ENCODE data around the gene RUFY1.
"Not testable (repeated sequence)": the region's sequence is repeated elsewhere in the genome, so short reads cannot be mapped to it uniquely, and the experiment has no call there.

The RUFY1 gene, protein sequence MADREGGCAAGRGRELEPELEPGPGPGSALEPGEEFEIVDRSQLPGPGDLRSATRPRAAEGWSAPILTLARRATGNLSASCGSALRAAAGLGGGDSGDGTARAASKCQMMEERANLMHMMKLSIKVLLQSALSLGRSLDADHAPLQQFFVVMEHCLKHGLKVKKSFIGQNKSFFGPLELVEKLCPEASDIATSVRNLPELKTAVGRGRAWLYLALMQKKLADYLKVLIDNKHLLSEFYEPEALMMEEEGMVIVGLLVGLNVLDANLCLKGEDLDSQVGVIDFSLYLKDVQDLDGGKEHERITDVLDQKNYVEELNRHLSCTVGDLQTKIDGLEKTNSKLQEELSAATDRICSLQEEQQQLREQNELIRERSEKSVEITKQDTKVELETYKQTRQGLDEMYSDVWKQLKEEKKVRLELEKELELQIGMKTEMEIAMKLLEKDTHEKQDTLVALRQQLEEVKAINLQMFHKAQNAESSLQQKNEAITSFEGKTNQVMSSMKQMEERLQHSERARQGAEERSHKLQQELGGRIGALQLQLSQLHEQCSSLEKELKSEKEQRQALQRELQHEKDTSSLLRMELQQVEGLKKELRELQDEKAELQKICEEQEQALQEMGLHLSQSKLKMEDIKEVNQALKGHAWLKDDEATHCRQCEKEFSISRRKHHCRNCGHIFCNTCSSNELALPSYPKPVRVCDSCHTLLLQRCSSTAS

DNA sequence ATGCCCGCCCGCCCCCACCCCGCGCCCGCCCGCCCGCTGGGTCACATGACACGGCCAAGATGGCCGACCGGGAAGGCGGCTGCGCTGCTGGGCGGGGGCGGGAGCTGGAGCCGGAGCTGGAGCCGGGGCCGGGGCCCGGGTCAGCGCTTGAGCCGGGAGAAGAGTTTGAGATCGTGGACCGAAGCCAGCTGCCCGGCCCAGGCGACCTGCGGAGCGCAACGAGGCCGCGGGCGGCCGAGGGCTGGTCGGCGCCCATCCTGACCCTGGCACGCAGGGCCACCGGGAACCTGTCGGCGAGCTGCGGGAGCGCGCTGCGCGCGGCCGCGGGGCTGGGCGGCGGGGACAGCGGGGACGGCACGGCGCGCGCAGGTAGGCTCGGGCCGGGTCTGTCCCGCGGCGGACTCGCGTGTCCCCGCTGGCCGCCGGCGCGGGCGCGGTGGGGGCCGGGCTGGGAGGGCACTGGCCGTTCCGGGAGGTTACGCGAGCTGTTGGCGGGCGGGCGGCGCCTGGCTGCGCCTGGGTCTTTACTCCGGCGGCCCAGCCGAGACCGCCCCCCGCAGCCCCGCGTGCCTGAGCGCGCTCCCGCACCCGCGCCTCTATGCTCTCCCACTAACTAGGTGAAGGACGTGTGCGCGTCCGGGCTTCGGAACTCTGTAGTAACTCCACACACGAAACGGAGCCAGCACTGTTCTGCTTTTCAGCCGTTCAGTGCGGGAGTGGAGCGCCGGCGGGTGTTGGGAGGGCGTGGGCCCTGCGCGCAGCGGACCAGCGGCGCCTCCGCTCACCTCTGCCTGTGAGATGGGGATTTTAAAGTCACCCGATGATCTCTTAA is at the start of gene RUFY1:
RUFY1 (plus strand) TSS at position 44 of the 832 bp plus-strand sequence; CDS start at position 60, 16 bp downstream.
- DNase-seq, result peak; percentile 80

DNA sequence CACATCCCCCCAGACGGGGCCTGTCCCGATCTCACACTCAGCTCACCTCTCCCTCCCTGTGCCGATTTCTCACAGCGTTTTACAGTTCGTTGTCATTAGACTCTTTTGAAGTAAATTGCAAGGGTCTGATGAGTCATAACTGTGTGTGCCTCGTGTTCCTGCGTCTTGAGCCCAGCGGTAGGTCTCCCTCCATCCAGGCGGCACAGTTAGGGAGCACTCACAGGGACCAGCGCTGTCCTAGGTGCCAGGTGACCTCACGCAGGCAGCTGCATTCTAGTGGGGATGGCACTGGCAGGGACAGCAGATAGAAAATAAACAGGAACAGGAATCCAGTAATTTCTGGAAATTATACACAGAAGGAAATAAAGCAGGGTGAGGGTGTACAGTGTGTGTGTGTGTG is 48.4 kb upstream of the RUFY1 start:
- DNase-seq, result not testable (repeated sequence)

DNA sequence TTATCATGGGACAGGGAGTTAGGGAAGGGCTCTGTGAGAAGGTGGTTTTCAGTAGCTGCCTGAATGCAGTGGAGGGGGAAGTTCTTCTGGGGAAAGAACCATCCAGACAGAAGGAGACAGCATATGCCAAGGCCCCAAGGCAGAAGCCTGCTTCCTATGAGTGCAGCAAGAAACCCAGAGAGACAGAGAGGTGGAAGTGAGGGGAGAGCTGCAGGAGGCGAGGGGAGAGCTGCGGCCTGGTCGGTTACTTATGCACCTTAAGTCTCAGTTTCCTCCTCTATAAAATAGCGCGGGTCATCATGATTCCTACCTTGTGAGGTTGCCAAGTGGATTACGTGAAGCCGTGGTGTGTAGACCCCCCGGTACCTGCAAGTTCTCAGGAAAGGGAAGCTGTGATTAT is 47.9 kb upstream of the RUFY1 start:
- DNase-seq, result not testable (repeated sequence)

DNA sequence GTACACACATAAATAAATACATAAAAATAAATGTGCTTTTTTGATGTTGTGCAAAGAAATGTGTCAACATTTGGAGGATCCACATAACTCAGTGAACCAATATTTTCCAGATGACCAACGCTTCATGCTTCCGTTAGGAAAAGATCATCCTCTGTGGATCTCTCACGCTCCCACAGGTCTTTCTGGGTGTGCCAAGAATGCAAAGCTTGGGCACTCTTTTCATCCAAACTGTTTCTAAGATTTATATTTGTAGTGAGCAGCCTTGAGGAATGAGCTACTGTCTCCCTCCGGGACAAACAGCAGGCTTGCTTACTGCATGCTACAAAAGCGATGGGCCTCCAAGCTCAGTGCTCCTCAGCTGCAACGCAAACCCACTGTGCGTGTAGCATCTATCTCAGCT is 46.2 kb upstream of the RUFY1 start:
- DNase-seq, result no peak

DNA sequence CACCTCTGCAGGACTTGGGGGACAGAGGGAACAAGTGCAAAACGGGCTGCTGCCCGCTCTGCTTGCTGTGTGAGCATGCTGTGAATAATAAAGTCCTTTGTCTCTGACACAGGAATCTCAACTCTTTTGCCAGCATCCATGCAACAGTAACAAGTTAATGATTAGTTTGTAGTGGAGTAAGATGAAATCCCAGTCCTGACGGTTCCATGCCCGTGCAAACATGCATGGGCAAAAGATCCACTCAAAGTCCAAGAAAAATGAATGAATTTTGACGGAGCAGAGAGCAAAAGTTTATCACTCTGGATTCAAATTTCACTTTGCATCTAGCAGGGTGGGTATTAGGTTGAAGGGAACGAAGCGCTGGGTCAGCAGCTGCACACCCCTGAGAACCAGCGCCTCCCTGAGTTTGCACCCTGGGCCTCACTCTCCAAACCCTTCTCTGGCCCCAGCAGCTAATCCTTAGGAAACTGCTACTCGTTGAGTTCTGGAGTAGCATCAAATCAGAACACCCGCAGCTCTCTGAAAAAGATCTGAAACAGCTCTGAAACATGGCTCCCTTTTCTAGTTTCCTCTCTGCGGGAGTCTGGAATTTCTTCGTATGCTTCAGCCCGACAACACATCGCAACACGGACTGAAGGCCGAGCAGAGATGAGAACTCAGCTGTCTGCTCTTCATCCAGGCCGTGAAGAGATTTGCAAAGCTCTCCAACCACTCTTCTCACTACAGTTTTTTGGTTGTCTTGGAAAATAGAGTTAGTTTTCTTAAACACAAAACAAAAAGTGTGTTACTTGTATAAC is 45.6 kb upstream of the RUFY1 start:
- DNase-seq, result no peak

DNA sequence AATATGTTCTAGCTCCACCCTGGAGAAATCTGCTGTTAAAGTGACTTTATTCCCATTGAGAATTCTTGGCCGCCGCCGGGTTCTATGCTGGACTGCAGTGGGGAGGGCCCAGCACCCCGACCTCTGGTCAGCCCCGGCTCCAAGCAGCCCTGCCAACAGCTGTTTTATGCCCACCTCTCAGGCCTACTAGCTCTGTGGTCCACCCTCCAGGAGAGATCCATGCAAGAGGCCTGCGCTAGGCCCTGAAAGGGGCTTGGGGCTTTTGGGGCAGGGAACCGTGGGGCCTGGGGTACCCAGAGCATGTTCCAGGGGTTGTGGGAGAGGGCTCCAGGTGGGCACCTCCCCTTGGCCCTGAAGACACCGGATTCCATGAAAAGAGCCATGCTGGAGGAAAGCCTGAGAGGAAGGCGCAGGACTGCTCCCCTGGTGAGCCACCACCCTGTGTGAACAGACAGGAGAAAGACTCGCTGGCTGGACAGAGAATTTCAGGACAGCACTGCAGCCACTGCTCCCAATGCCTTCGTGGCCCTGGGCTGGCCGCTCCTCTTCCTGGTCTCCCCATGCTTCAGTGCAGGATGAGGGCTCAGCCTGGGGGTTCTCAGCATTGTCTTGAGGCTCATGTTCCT is 44.6 kb upstream of the RUFY1 start:
- DNase-seq, result no peak

DNA sequence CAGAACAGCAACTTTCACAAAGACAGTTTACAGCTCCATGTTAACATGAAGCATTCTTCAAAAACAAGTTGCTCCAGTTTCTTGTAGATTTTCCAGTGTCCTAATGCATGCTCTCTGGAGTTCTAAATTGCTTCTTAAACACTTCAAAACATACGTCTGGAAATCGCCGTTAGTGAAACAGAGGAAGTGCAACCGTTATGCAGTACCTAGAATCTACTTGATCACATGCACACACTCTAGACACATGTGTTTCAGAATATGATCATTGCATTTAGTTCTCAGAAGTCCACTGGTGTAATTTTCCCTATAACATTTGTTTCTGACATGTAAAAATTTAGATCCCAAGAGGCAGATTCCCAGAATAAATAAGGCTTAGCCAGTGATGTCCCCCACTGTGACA is 41.1 kb upstream of the RUFY1 start:
- DNase-seq, result no peak

DNA sequence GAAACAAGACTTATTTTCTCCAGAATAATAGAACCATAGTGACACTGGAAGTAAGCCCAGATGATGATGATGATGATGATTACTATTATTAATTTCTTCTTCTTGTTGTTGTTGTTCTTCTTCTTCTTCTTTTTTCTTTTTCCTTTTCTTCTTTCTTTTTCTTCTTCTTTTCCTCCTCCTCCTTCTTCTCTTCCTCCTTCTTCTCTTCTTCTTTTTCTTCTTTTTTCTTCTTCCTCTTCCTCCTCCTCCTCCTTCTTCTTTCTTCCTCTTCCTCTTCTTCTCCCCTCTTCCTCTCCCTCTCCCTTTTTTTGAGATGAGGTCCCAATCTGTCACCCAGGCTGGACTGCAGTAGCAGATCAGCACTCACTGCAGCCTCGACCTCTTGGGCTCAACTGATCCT is 40.5 kb upstream of the RUFY1 start:
- no peak for DNase-seq

DNA sequence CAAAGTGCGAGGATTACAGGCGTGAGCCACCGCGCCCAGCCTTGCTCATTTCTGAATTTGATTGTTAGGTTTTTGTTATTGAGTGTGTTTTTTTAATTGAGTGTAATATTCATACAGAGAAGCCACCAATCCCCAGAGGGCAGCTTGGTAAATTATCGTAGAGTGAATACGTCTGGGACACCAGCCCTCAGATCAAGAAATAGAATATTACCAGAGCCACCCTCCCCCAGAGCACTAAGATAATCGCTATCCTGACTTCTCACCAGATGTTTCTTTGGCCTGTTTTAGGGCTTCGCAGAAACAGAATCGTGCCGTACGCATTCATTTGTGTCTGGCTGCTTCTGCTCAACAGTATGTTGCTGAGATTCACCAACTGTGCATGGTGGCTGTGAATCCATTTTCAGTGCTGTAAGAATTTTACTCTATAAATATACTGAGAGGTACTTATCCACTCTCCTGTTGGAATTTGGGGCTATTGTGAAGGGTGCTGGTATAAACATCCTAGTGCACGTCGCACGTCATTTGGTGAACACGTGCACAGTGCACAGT is 37.8 kb upstream of the RUFY1 start:
- DNase-seq, result no peak

DNA sequence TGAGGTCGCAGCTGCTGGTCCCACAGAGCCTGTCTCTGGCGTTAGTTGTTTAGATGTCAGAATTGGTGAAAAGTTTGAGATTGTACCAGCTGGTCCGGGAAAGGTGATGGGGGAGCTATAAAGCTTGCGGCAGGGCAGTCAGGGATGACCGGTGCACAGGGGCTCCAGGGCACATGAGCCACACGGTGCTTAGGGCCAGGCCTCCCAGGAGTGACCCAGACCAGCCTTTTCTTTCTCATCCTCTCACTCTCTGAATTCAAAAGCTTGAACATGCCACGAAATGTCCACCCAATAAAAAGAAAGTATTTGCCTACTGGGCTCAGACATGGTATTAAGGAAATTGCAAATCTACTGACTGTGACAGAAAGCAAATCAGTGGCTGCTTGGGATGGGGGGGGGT is 34.9 kb upstream of the RUFY1 start:
- not testable (repeated sequence) for DNase-seq

DNA sequence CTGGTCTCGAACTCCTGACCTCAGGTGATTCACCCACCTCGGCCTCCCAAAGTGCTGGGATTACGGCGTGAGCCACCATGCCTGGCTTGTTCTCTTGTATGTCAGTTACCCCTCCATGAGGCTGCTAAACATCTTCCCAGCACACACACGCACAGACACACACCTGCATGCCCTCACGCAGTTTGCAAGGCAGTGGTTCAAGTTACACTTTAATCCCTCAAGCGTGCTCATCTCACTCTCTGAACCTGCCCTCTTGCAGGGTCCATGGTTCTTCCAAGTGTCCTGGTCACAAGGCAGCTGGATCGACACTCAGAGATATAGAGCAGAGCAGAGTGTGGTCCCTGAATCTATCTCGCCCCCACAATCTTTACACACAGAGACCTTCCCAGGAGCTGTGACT is 34.1 kb upstream of the RUFY1 start:
- DNase-seq, result no peak

DNA sequence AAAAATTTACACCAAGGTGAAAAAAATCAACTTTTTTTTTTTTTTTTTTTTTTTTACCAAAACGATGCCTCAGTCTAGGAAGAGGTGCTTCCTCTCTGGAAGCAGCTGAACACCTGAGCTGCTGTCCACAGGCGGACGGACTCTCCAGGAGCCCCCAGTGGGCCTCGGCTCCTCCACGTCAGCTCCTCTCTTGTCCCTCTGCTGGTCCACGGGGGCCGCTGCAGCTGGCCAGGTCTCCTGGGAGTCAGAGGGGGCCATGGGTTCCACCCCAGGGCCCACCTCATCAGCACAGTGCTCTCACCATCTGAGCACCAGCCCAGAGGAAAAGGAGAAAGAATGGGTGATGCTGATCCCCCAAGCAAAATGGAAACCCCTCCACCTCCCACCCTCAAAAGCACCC is 32.6 kb upstream of the RUFY1 start:
- DNase-seq, result not testable (repeated sequence)

DNA sequence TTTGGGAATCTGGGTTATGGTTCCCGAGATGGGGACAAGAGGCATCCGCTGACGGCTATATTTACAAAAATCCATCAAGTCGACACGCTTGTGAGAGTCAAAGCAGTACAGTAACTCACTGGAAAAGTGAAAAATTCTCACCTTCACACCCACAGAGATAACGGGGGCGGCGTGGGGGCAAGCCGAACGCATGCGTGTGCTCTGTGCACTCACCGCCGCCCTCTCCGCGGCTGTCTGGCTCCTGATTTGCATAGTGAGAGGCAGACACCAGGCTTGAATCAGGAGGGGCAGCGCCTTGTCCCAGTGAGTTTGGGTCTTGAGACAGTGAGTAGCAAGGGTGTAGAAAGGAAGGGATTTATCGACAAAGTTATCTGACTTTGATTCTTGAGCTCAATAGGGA is 32.0 kb upstream of the RUFY1 start:
- not testable (repeated sequence) for DNase-seq

DNA sequence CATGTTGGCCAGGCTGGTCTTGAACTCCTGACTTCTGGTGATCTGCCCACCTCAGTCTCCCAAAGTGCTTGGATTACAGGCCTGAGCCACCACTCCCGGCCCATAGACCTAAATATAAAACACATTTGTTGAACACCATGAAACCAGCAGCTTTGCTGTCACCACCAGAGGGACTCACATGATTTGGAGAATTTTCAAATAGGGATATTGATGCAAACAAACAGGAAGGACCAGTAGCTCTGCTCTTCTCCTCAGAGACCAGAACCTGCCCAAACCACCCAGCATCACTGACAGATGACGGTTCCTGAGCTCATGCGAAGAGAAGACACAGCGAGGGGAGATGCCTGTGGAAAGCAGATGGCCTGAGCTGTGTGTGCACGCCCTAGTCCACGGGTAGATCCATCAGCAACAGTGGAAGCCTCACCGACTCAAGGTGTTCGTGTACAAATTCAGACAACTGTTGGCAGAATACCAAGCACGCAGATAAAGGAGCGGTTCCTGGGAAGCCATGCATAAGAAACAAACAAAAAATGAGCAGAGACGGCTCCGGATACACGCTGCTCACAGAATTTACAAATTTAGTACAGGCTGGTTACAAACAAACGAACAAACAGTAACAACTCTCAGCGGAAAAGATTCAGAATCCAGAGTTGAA is 30.8 kb upstream of the RUFY1 start:
- DNase-seq, result not testable (repeated sequence)

DNA sequence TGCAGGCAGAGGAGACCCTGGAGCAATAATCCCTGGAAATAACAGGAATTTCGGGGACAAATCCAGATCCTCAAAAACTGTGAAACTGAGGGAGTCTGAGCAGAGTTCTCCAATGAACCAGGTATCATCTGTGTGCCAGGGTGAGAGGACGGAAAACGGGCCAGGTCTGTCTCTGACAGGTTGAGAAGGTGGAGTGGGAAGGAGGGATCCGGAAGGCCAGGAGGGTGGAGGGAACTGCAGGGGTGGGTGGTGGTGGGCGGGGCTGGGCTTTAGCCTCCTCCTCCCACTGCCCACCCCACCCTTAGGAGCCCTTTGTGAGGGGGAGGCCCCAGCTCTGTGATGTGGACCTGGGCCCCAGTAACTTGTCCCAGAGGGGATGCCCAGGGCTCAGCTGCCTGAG is 28.2 kb upstream of the RUFY1 start:
- not testable (repeated sequence) for DNase-seq

DNA sequence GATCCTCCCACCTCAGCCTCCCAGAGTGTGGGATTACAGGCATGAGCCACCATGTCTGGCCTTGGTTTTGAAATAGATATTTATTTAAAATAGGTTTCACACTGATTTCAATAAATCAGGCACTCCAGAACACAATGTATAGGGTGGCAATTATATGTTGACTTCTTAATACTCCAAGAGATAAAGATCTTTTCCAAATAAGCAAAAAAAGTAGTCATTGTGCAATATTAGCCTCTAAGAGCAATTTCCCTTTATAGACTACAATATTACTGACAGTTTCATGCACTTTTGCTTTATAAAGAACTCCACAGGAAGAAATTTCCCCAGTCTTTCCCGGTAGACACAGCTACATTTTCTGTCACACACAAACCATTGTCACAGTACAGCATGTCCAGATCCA is 23.4 kb upstream of the RUFY1 start:
- DNase-seq, result no peak

DNA sequence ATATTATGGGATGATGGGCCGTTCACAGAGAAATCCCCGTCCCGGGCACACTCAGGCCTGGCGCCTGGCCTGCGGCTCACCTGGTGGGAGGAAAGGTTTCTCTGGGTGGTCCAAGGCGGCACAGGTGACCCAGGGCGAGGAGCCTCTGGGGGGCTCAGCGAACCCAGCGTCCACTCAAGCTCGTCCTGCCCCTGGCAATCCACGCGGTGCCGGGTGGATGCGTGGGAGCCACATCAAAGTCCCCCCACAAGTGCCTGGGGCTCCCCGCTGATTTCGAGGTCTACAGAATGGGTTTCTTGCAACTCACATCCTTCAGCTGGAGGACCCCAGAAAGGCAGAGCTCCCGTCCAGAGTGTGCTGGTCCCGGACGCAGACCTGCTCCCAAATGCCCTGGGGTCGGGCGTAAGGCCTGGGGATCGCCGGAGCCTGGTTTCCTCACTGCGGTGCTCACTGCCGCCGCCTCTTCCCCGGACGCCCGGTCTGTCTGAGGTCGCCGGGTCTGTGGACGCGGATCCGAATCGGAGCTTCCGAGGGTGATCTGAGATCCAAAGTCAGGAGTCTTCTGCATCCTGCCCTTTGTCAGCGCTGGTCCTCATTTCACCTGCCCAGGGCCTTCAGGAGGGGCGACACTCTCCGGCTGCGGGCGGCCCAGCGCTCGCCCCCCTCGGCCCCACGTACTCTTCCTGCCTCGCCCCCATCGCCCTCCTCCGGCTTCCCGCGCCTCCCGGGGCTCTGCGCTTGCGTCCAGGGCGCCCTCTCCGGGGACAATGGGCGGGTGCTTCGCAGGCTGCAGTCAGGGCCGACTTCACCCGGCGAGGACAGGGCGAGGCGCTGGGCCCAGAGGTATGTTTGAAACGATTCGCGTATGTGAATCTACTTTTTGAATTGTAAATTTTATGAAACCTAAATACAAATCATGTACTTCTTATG is 20.0 kb upstream of the RUFY1 start:
- peak; percentile 42 for DNase-seq

DNA sequence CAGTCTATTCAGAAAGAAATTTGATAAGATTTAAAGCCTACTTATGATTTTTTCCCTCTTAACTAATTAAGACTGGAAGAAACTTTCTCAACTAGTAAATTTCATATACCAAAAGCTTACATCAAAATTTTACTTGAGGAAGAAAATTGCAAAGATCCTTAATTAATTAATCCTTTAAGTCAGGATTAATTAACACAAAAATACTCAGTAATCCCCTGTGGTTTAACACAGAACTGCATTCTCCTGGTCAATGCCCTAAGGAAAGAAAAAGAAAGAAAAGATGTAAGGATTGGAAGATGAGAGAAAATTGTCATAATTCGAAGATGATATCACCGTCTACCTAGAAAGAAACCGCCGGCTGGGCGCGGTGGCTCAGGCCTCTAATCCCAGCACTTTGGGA is 17.3 kb upstream of the RUFY1 start:
- DNase-seq, result no peak

DNA sequence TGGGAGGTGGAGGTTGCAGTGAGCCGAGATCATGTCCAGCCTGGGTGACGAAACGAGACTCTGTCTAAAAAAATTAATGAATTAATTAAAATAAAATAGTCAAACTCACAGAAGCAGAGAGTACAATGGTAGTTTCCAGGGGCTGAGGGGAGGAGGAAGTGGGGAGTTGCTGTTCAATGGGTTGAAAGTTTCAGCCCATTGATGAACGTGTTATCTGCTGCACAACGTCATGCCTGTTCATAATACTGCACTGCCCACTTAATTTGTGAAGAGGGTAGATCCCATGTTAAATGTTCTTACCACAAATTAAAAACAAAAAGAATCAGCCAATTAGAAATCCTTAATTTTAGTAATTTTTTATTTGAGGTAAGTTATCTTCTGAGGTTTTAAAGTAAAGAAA is 16.4 kb upstream of the RUFY1 start:
- DNase-seq, result no peak

DNA sequence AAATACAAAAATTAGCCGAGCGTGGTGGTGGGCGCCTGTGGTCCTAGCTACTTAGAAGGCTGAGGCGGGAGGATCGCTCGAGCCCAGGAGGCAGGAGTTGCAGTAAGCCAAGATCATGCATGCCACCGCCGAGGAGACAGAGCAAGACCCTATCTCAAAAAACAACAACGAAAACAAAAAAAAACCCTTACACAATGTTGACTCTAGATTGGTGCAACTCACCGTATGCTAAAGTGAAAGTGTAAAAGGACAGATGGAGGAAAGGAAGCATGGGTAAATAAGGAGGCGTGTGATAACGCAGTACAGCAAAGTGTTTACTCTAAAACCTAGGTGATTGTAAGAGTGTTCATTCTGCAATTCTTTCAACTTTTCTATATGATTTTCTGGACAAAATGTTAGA is 15.9 kb upstream of the RUFY1 start:
- DNase-seq, result no peak

All from activated CD4-positive, alpha-beta T cell treated with anti-CD3 and anti-CD28 coated beads, Interleukin-2, amount 50 U/mL, for 16 hours (primary cell).